22Rv1 (cell line): ENCODE results near the gene S100PBP.

ENCODE experiments used
- H3K27ac ChIP-seq: fragments of 450-650 bp; 2 replicates; pipeline ENCODE4 v1.5.1; 2017
- CTCF ChIP-seq: fragments of 450-650 bp; IDR thresholded peaks from 2 replicates; pipeline ENCODE4 v1.5.1; 2017; ENCODE audit warnings: mild to moderate bottlenecking
- ZFX ChIP-seq: fragments of 450-650 bp; IDR thresholded peaks from 2 replicates; pipeline ENCODE4 v1.6.1; 2017; ENCODE audit warnings: antibody characterized with exemption, borderline replicate concordance

S100PBP gene

DNA sequence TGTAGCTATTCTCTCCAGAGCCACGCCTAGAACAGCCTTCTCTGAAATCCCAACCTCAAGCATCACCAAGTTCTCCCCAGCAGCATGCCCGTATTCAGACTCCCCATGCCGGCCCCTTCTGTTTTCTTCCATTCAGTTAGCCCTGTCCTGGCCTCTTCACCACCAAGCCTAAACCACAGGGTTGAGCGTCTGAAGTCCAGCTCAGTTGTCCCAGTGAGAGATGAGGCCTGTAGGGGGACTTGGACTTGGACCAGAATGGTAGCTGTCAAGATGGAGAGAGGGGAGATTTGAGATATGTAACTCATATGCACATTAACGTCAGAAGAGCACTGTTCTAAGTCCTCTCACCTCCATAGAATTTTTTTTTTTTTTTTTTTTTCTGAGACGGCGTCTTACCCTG lies 89.2 kb downstream of the S100PBP start:
- TF ChIP-seq CTCF = no peak
- no peak for TF ChIP-seq ZFX
- peak overlapping the region; percentile 89 for H3K27ac ChIP-seq

DNA sequence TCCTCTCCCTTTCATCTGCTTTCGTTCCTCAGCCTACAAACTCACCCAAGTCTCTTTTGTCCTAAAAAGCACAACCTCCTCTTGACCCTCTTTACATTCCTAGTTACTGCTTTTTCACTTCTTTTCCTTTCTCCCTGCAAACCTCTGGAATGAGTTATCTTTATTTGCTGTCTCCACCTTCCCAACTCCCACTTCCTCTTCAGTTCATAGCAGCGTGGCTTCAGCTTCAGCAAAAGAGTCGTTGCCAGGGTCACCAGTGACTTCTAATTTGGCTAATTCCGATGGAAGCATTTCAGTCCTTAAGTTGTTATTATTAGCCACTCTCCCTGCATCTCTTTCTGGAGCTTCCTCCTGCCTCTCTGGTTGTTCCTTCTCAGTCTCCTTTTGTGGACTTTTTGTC lies 90.0 kb downstream of the S100PBP start:
- peak overlapping the region; percentile 89 for H3K27ac ChIP-seq

More for the DNA sequence above, 90.0 kb downstream of the S100PBP start:
- TF ChIP-seq ZFX (no peak), CTCF (no peak)
